Left hindlimb (tissue), 1 donor: Measurements from ENCODE around the gene IDS.
"Not testable (repeated sequence)": the region's sequence is repeated elsewhere in the genome, so short reads cannot be mapped to it uniquely, and the experiment has no call there.

Source experiments
- DNase-seq: peaks from one replicate; pipeline ENCODE4 v3.0.0-alpha.2; 2018

Gene IDS, protein sequence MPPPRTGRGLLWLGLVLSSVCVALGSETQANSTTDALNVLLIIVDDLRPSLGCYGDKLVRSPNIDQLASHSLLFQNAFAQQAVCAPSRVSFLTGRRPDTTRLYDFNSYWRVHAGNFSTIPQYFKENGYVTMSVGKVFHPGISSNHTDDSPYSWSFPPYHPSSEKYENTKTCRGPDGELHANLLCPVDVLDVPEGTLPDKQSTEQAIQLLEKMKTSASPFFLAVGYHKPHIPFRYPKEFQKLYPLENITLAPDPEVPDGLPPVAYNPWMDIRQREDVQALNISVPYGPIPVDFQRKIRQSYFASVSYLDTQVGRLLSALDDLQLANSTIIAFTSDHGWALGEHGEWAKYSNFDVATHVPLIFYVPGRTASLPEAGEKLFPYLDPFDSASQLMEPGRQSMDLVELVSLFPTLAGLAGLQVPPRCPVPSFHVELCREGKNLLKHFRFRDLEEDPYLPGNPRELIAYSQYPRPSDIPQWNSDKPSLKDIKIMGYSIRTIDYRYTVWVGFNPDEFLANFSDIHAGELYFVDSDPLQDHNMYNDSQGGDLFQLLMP

DNA sequence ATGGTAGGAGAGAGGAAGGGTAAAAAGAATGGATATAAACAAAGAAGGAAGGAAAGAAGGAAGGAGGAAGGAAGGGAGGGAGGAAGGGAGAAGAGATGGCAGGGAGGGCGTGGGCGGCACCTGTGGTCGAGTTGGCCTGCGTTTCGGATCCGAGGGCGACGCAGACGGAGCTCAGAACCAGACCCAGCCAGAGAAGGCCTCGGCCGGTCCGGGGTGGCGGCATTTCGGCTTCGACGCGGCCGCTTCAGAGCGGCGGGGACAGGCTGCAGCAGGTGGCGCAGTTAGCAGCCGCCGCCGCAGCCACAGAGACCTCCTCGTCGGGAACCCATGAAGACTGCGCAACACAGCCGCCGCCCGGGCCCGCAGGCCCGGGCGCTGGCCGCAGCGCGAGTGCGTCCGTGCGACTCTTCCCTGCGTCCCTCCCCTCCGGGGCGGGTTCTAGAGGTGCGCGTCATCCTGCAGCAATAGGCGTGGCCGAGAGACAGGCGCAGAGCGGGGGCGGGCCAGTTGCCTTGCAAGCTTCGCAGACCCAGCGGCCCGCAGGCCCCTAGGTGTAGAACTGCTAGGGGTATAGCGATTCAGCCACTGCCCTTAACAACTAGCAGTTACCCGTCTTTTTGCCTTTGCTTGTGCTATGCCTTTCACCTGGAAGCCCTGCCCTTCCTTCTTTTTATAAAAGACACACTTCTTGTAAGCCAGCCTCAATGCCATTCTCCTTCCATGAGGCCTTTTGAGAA is at the start of gene IDS:
IDS (minus strand) TSS at position 392 of the 737 bp plus-strand sequence; CDS start at position 223, 169 bp downstream.
- peak; percentile 90 for DNase-seq

DNA sequence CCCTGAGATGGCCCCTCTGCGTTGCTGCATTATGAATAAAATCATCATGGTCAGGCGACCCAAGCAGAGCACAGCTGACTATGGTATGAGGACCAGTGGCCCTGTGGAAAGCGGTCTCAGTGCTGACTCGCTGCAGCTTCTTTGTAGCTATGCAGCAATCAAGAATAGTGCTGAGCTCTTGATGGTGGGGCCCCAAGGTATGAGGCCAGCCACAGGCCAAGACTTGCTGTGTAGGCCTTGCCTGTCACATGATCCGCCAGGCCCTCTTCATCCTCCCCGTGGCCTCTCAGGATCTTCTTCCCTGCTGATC is 46.8 kb upstream of the IDS start:
- DNase-seq: not testable (repeated sequence)

DNA sequence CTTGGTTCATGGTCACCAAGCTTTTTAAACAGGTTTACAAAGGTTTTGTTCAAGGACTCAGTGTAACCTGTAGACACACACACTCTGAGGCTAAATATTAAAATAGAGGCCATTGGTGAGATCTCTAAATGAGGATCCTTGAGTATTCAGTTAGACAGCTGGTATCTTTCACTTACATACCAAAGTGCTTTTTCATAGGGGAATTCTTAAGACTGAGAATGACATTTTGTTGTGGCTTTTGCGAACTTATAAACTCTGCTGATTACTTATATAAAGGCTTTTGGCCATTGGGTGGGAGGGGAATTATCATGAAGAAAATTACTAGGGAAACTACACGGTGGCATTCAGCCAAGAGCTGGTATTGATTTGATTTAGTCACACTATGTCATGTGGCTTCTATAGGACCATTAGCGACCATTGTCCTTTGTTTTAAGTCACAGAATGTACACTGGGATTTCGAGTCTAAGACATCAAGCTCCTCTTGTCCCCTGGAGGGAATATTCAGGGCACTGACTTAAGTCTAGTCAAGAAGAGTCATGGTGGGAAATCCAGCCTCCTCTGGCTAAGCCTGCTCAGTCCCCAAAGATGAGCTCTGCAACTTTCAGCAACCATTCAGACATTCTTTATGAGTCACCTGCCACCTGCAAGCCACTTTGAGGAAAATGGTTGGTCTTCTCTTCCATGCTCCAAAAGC is 46.3 kb upstream of the IDS start:
- not testable (repeated sequence) for DNase-seq

DNA sequence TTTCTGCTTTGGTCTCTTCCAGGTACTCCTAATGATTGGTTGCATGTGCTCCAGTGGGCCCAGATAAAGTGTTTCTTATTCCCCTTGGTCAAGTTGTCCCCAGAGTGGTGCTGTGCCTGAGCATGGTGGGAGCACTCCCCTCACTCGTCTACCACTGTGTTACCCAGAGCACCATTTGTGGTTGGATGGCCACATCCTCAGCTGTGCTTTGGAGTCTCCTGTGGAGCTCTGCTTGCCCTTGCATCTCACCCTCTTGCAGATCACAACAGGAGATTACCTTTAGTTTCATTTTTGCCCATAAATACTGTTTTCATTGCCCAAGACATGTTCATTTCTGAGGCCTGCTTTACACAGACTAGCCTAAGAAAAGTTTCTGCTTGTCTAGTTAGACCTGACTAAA is 45.3 kb upstream of the IDS start:
- DNase-seq: not testable (repeated sequence)

DNA sequence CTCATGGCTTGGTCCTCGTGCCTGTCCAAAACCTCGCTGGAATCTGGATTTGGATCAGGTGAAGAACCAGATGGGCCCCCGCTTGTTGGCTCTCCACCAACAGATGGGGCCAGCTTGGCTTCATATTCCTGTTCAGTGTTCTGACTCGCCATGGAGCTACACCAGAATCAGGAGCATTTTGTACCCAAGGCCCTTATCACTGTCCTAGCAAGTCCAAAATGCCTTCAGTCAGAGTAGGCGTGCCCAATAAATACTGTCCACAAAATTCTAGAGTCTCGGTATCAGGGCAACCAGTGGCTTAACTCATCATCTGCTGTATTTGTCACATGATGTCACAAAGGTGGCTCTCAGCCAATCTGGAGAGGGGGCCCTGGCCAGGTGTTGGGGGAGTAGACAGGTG is 44.6 kb upstream of the IDS start, which contains the start of gene HSFX3:
HSFX3 (minus strand) TSS at position 224 of the 400 bp plus-strand sequence; CDS start at position 152, 72 bp downstream.
- DNase-seq: not testable (repeated sequence)

DNA sequence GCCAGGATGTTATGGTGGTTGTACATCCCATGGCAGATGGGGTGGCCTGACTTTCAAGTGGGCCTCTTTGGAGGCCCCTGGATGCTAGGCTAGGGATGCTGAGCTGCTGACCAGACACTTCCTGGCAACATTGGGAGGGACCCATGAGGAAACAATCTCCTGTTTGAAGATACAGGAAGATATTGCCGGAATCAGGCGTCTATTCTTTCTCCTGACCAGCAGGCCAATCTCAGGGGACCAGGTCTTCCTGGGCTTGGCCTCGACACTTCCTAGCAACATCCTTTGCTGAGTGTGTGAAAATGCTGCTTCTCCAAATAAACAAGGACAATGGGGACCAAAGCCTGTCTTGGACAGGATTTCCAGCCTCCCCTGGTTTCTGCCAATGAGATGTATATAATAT is 42.7 kb upstream of the IDS start:
- not testable (repeated sequence) for DNase-seq

DNA sequence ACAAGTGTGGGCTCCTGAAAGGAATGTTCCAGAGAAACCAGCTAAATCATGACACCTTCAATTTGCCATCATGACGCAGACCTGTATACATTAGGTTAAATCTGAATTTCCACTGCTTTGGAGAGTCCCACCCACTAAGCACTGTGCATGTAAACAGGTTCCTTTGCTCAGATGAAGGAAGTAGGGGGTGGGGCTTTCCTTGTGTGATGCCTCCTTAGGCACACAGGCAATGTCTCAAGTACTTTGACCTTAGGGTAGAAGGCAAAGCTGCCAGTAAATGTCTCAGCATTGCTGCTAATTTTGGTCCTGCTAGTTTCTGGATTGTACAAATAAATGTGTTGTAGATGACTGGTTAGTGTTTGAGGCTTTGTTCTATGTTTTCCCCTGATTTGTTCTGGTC is 41.9 kb upstream of the IDS start:
- DNase-seq: not testable (repeated sequence)

DNA sequence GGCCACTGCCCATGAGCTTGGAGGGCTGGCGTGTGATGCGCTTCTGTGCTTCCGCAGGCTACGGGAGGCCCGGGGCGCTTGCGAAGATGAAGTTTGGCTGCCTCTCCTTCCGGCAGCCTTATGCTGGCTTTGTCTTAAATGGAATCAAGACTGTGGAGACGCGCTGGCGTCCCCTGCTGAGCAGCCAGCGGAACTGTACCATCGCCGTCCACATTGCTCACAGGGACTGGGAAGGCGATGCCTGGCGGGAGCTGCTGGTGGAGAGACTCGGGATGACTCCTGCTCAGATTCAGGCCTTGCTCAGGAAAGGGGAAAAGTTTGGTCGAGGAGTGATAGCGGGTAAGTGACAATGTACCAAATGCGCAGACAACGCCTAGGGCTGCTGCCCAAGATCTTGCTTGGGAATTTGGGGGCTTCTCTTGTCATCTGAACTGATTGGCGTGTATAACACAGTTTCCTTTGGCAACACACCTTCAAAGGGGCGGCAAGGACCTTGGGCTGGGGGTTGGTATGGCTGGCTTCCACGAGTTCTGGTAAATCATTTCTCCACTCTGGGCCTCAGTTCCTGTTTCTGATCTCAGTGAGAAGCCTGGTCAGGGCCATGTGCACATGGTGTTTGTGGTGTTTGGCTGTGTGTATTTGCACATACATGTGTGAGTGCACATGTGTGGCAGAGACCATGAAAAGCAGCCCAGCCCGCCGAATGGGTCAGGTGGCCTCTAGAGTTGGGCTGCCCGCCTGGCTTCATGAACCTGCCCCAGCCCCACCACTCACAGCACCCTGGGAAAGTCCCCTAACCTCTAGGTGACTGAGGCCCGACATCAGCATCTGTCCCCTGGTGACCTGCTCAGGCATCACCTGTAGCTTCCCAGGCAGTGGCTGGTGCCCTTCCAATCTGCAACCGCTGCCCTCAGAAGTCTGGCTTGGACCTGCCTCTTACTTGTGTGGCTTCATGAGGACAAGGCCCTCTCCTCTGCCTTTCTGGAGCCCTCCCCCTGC is 40.7 kb upstream of the IDS start:
- not testable (repeated sequence) for DNase-seq

DNA sequence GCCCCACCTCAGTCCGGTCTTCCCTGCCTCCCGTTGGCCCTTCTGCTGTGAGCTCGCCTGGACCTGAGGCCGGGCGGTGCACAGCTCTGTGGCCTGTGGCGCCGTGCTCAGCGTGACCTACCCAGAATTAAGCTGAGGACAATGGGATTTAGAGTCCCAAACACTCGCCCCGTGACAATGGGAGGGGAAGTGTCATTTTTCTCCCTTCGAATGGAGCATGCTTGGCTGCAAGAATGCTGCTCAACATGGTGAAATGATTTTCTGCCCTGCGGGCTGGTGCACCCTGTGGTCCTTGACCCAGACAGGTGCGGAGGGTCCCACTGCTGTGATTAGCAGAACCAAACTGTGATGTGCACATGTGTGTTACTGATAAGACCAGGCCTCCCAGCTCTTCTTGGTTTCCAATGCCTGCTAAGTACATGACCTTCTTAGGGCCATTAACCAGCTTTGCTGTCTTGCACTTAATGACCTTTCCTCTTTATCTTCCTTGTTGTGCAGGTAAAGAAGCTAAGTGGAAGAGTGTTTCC is 36.5 kb upstream of the IDS start:
- DNase-seq: no peak

DNA sequence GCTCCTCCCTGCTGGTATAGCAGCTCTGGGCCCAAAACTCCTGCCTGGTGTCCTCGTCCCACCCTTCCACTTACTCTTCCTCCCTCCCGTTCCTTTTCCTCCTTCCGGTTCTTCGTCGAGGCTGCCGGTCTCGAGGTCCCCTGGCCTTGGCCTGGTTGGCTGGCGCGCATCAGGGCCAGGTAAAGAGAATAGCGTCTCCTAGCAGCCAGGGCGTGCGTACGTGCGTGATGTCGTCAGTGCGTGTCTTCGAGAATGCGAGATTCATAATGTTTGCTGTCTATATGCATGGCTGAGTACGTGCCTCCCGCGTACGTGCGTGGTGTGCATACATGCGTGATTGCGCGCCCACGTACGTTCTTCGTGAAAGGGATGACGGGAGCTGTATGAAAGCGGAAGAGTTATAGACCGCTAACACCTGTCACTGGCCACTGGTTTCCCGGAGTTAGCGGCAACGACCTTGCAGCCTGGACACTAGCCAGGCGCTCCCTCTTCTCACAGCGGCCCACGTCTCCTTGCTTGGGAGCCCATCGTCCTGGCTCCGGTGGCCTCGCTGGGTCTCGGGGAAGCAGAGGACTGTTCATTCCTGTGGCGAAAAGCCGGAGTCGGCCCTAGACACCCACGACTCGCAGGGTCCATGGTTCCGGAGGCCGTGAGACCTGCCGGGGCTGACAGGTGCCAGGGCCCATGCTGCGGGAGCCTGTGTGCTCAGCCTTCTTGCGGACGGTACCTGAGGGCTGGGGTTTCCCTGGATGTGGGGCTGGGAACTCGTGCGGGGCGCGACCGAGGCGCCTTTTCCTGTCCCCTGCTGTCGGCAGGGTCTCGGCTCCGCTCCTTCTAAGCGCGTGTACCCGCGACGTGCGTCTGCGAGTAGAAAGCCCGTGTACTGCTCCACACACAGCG is 35.8 kb upstream of the IDS start, which contains the start of gene EOLA1:
EOLA1 (plus strand) TSS at position 392 of the 900 bp plus-strand sequence. CDS start 4,619 bp downstream, outside the sequence.
- DNase-seq: no peak

DNA sequence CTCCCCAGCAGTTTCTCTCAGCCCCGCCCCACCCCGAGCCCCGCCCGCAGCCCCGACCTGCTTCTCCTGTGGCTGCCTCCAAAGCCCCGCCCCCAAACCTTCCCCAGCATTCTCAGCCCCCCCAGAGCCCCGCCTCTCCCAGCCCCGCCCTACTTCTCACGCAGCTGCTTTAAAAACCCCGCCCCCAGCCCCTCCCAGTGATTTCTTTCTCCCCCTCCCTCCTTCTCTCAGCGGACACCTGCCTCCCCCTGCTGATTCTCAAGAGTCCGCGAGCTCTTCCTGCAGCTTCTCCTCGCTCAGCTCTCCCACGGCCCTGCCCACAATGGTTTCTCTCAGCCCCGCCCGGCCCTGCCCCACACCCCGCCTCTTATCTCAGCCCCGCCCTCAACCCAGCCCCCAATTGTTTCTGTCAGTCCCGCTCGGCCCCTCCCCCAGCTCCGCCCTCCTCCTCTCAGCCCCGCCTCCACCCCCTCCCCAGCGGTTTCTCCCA is 35.1 kb upstream of the IDS start:
- DNase-seq: peak; percentile 96

DNA sequence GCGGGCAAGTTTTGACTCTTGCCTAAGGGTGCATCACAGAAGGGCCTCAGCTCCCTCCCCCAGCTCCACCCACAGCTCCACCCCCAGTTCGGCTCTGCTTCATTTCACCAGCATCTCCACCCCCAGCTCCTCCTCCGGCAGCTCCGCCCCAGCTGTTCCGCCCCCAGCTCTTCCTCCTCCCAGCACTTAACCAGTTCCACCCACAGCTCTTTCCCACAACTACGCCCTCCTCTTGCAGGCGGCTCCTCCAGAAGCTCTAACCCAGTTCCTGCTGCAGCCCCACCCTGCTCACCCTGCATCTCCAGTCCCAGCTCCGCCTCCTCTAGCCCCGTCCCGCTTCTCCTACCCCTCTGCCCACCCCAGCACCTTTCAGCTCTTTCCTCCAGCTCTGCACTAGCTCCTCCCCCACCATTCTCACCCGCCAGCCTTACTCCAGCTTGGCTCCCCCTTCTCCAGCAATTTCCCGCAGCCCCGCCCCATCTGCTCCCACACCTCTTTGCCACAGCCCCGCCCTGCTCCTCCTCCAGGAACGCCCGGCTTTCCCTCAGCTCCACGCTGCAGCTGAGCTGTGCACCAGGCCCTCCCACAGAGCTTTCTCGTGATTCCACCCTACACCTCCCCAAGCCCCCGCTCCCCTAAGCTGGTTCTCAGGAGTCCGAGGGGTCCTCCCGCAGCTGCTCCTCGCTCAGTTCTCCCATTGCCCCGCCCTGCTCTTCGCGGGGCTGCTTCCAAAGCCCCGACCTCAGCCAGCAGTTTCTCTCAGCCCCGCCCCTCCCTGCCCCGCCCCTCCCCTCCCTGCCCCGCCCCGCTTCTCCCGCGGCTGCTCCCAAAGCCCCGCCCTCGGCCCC is 34.4 kb upstream of the IDS start:
- DNase-seq: peak; percentile 93

DNA sequence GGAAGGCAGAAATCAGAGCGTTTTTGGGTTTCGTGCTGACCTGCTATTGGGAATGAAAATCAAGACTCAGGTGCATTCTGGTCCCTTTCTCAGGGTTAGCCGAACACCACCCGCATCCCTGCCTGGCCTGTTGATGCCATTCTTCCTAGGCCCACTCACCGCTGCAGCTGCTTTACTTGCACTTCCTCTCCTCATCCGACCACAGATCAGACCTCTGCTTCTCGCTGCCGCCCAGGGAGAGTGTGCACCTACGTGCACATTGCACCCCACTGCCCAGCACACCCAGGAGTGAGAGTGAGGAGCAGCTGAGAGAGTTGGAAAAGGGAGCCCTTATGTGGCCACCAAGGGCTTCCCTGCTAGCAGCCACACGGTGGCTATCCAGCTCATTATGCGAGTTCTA is 32.4 kb upstream of the IDS start:
- DNase-seq: not testable (repeated sequence)

DNA sequence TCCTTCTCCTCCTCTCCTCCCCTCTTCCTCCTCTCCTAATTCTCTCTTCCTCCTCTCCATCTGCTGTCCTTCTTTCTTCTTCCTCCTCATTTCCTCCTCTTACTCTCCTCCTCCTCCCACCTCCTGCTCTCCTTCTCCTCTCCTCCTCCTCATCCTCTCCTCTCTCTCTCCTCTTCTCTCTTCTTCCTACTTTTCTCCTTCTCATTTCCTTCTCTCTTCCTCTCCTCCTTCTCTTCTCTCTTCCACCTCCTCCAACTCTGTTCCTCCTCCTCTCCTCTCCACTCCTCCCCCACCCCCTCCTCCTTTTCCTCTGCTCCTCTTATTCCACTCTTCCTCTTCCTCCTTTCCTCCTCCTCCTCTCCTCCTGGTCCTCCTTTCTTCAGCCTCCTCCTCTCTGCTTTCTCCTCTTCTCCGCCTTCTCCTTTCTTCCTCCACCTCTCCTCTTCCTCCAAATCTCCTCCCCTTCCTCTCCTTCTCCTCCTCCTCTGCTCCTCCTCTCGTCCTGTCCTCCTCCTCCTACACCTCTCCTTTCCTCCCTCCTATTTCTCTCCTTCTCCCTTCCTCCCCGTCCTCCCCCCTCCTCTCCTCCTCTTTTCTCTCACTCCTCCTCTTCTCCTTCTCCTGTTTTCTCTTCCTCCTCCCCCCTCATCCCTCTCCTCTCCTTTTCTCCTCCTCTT is 30.0 kb upstream of the IDS start:
- not testable (repeated sequence) for DNase-seq

DNA sequence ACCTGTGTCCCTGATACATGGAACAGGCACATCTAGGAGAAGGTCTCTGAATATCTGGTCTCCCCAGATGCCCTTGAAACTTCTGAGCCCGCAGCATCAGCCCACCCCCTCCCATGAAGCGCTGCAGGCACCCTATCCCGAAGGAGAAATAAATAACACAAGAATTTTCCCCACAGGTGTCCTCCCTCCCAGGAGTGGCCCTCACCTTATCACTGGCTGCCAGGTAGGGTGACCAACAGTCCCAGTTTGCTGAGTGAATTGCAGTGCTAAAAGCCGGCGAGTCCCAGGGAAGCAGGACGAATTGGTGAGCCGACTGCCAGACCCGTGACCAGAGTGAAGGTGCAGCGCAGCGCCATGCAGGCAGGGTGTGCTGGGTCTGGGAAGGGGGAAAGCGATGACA is 28.9 kb upstream of the IDS start:
- DNase-seq: not testable (repeated sequence)

DNA sequence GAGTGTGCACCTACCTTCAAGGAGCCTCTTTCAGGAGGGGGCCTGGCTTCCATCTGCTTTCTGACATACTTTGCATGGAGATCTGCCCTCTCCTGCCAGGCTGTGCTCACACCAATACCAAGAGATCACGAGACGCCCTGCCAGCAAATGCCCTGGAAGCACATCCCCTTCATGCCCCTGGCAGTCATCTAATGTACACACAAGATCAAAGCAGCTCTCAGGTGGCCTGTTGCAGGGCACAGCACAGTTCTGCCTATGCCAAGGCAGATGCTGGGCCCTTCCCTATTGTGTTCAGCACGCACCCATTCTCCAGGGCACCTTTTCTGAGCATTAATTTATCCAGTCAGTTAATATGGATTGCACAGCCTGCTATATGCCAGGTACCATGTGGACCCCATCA is 27.8 kb upstream of the IDS start:
- DNase-seq: not testable (repeated sequence)

DNA sequence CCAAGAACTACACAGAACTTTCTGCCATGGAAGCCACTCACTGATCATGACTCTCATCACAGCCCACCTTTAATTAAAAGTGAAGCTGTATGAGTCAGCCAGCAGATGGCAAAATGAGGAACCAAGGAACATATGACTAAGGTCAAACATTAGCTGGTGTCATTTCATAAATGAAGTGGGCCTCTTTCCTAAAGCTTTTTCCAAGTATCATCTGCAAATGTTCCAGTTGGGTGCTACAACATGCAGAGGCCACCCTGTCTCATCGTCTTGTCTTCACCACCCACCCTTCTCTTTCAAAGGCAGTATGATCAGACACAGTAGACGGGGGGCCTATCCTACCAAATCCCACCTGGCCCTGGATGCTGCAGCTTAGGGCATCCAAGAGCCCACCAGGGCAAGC is 26.5 kb upstream of the IDS start:
- no peak for DNase-seq

DNA sequence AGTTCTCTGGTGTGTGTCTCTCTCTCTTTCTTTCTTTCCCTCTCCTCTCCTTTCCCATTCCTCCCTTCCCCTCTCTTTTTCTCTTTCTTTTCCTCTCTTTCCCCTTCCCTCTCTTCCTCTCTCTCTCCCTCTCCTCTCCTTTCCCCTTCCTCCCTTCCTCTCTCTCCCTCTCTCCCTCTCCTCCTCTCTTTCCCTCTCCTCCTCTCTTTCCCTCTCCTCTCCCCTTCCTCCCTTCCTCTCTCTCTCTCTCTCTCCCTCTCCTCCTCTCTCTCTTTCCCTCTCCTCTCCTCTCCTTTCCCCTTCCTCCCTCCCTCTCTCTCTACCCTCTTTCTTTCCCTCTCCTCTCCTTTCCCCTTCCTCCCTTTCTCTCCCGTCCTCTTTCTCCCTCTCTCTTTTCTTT is 23.3 kb upstream of the IDS start:
- no peak for DNase-seq

DNA sequence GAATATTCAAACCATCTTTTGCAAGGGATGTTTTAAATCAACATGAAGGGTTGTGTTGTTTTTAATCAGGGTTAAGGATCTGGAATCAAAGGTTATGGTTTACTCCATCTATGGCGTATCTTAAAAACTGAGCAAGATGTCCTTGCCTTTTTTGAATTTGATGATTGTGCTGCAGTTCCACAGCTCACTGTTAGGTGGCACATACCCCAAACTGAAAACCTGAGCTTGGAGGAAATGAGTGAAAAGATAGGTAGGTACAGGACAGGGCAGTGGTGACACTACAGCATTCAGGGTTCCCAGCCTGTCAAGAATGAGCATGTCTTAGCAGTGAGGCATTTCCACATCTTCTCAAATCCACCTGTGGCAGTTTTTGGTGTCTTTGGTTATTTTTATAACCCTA is 22.6 kb upstream of the IDS start:
- DNase-seq: no peak
